H54 (cell line): ENCODE data around the gene ARHGAP8.

ENCODE experiments used
- DNase-seq: peaks from one replicate; pipeline ENCODE4 v3.0.0; 2011; ENCODE audit warnings: low spot score, mixed read lengths; ENCODE audit not compliant: insufficient read length
- FAIRE-seq: peaks from 3 replicates; lab custom pipeline; 2011; peaks lifted over from hg19 to GRCh38; lab: Jason Lieb, UNC
- POLR2A ChIP-seq: IDR thresholded peaks from 2 replicates; pipeline ENCODE4 v1.6.1; 2011; ENCODE audit warnings: low read depth, mild to moderate bottlenecking, low read length

The ARHGAP8 gene

DNA sequence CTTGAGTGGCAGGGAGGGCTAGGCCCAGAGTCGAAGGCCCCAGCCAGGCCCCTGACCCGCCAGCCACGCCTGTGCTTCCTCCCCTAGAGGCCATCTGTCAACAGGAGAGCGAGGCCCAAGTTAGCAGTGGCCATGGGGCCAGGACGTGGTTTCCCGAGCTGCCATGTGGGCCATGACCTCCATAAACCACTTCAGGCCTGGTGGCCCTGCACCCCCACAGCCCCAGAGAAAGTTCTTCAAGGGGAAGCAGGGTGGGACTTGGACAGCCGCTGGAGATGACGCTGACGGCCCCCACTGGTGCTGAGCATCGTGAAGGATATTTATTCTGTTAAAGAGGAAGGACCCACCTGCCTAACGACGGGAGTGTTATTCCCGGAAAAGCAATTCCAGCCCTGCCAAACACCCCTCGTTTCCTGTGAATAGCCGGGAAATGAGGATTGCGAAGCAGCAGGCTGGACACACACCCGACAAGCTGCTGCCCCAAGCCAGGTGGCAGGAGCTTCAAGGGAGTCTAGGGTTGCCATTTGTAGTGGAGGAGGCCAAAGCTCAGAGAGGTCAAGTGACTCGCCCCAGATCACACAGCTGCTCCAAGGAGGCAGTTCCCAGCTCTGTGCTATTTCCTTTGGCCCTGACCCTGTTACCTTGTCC, 37.5 kb upstream of the ARHGAP8 start:
- no peak for FAIRE-seq
- DNase-seq: no peak
- TF ChIP-seq POLR2A: no peak

DNA sequence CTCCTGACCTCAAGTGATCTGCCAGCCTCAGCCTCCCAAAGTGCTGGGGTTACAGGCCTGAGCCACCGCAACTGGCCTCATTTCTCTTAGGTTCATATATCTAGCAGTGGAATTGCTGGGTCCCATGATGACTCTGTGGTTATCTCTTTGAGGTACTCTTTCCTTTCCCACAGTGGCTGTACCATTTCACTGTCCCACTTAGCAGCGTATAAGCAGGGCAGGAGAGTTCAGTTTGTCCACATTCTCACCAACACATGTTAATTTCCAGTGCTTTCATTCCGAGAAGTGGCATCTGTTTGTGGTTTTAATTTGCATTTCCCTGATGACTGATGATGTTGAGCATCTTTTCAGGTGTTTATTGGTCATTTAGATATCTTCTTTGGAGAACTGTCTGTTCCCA, 34.0 kb upstream of the ARHGAP8 start:
- no peak for TF ChIP-seq POLR2A
- DNase-seq (no peak), FAIRE-seq (no peak)

DNA sequence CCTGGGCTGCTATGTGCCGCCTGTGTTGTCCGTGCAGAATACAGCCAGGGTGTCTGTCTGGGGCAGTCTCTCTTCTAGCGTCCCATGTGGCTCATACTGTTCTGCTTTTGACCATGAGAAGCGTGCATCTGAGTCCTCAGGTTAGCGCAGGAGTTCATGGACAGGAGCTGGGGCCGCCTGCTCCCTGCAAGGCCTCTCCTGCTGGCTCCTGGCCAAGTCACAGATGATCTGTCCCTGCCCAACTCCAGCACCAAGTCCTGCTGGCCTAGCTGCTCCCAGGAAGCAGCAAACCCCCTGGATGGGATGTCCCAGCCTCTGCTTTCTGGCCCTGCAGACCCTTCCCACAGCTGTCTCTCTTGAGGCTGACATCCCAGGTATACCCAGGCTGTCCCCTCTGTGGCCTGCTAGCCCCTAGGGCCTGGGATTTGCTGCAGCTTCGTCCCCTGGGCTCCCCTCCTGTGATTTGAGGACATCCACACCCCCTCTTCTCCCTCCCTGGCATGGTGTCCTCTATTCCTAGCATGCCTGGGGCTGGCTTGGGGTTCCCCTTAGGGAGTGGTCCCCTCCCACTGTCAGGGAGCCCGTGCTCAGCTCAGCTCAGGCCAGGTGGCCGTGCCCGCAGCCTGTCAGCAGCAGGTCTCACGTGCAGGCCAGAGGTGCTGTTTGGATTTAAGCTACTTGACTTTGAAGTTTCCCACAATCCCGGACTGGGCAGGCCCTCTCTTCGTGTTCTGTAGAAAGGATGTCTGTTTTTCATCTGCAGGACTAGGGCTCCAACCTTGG, 32.6 kb upstream of the ARHGAP8 start:
- TF ChIP-seq POLR2A: no peak
- FAIRE-seq (no peak), DNase-seq (no peak)

DNA sequence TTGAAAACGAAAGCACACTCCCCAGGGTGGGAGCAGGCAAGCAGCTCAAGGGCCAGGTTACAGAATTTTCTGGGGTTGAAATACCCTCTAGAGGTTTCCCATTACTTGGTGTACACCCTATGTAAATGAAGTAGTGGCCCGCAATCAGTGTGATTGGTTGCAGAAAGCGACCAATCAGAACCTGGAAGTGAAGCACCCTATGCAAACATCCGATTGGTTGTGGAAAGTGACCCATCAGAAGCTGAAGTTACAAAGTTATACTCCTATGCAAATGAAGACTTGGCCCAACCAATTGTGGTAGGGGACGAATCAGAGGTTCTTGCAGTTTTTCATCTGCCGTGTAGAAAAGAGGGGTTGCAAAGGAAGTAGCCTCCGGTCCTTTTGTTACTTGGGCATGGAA, 31.2 kb upstream of the ARHGAP8 start:
- FAIRE-seq (no peak), DNase-seq (no peak)
- TF ChIP-seq POLR2A: no peak

DNA sequence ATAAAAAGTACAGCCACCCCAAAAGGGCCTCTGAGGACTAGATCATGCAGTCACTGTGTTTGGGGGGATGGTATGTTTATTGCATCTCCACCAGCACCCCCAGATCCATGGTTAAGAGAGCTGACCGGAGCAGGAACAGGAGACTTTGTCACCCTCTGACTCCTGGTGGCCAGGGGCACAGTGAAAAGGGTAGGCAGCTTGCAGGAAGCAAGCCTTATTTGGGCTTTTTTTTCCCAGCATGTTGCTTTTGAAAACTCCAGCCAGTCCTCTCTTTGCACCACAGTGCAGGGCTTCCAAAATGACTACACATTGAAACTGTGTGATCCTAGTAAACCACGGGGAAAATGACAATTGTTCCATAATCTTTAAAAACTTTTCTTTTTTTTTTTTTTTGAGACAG, 29.8 kb upstream of the ARHGAP8 start:
- TF ChIP-seq POLR2A: no peak
- no peak for FAIRE-seq
- DNase-seq: no peak

DNA sequence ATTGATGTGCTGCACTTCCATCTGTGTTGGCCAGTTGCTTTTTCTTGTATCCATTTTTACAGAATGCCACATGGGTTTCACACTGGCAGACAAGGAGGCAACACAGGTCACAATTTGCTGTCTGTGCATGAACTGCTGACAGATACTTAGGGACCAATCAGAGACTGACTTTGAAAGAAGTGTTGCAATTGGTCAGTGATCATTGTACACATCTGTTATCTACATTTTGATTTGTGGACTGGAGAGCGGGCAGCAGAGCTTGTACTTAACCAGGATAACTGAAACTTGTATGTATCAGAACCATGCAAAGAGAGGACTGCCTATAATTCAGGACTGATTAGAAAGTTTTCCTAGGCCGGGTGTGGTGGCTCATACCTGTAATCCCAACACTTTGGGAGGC, 28.6 kb upstream of the ARHGAP8 start:
- DNase-seq (peak; percentile 23), FAIRE-seq (no peak)
- no peak for TF ChIP-seq POLR2A

DNA sequence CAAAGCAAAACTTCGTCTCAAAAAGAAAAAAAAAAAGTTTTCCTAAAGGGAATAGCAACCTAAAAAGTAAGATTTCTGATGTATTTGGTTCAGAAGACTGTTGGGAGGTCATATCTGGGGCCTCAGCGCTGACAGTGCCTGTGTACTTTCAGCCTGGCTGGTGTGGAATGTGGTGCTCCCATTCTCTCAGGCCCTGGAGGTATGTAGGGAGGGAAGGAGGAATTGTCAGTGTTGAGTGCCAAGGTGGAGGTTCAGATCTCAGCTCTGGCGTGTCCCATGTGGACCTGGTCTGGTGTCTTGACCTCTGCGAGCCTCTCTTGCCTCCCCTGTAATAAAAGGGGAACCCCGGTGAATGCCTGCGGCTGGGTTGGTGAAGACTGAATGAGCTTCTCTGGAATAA, 28.0 kb upstream of the ARHGAP8 start:
- DNase-seq: no peak
- no peak for FAIRE-seq
- TF ChIP-seq POLR2A: no peak

DNA sequence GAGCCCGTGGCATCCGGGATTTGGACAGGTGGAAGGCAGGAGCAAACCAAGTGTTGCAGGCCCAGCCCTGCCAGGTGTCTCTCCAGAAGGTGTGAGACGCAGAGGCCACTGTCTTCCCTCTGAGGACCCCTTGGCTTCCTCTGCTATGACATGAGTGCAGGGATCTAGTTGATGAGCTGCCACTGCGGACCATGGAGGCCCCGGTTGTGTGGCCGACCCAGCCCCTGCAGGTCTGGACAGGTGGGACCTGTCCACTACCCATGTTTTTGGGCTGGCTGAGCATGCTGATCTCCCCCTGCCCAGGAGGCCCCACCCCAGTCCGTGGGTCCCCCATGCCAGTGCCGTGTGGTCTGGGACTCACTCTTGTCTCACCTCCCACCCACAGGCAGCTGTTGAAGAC, 27.5 kb upstream of the ARHGAP8 start:
- TF ChIP-seq POLR2A: no peak
- FAIRE-seq (no peak), DNase-seq (no peak)

DNA sequence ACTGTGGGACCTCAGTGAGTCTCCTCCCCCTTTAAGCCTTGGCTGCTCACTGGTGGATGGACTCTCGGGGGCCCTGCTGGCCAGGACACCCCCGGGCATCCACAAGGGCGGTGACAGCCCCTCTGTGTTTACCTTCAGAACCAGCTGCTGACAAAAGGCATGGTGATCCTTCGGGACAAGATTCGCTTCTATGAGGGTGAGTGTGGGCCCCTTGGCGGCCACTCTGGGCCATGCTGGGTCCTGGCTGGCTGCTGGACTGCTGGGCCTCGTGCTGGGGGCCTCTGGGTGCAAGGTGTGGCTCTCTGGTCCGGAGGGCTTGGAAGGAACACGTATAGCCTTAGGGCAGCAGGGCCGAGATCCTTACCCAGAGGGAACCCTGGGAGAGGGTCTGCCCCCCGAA, 25.9 kb upstream of the ARHGAP8 start:
- DNase-seq: no peak
- TF ChIP-seq POLR2A: no peak
- FAIRE-seq: no peak

DNA sequence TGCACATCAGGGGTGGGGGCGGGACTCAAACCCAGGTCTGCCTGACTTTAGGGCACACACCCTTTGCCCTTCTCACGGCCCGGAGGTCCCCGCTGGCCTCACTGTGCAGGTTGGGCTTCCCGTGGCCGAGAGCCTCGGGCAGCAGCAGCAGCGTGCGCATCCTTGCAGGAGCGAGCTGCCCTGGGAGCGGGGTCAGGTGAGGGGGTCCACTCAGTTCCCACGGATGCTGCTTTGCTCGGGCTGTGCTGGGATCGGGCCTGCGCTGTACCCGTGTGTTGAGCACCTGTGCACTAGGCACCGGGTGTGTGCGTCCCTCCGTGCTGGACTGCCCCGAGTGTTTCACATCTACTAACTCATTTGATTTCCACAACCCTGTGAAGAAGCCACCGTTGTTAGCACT, 25.2 kb upstream of the ARHGAP8 start:
- TF ChIP-seq POLR2A: no peak
- FAIRE-seq: no peak
- DNase-seq: no peak

DNA sequence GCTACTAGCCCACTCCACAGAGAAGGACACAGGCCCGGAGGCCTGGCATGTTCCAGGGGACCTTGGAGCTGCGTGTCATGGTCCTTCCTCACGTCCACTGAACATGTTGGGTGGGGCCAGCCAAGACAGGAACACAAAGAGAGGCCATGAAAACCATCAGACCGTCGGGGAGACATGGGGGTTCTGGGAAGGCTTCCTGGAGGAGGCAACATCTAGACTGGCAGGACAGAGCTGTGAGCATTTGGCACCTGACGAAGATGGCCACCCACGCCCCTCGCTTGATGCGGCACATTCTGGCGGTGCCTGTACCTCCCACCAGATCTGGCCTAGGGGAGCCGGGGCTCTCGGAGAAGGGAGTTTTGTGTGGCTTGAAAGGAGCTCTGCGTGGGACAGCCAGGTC, 24.7 kb upstream of the ARHGAP8 start:
- no peak for TF ChIP-seq POLR2A
- FAIRE-seq (no peak), DNase-seq (no peak)

DNA sequence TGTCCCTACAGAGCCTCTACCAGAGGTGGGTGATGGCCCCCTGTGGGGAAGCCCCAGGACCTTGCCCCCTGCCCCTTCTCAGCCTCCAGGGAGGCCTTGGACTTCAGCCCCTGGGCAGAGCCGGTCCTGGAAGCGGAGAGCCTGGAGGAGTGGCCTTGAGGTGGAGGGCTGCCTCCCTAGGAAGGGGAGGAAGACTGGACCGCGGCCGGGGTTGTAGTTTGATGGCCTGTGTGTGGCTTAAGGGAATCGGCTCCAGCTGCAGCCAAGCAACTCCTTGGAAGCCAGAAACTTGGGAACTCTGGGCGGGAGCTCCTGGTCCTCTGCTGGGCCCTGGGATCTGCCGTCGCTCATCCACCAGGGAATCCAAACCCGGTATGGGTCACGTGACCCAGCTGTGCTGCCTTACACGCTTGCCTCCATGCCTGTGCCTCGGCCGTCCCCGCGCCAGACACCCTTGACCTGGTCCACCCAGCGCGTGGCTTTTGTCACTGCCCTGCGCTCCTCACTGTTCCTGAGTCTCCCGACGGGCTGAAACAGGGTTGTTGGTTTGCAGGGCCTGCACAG, 23.5 kb upstream of the ARHGAP8 start:
- FAIRE-seq (no peak), DNase-seq (no peak)
- TF ChIP-seq POLR2A: no peak

DNA sequence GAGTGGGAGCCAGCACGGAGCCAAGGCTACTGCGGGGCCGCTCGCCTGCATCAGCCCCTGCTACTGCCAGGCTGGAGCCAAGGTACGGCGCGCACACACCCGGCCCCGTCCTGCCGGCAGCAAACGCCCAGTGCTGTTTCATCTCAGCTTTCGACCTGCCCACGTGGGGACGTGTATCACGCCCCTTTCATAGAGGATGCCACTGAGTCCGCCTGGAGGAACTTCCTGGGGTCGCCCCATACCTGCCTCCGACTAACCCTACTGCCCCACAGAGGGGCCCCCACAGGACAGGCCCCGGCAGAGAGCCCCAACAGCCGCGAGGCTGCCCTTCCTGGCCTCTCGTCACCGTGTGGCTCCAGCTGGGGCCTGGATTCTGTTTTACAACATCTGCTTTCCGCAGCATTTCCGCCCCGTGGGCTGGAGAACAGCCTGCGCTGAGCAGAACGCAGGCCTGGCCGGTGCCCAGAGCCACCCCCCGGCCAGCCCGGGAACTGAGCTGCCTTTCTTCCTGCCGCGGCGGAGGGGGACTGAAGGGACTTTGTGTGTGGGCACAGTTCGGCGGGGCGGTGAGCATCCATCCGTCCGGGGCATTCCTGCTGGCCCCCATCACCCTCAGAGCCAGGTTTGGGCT, 22.9 kb upstream of the ARHGAP8 start:
- FAIRE-seq (no peak), DNase-seq (no peak)
- TF ChIP-seq POLR2A: no peak

DNA sequence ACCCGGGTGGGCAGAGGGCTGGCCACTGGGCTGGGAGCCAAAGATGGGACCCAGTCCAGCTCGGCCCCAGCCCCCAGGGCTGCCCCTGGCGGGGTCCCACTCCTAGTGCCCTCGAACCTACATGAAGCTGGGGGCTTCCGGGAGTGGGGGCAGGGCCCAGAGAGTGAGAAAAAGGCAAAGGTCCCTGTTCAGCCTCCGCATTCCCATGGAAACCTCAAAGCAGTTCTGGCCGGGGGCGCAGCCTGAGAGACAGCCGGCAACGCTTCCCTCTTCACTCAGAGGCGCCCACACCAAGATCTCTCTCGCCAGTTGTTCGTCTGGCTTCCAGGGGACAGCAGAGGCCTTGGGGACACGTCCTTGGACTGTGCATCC, 22.4 kb upstream of the ARHGAP8 start:
- no peak for FAIRE-seq
- TF ChIP-seq POLR2A: no peak
- DNase-seq: no peak
